ENCODE results near the gene PPP3CA.

- TF ChIP-seq, protein P1, sequence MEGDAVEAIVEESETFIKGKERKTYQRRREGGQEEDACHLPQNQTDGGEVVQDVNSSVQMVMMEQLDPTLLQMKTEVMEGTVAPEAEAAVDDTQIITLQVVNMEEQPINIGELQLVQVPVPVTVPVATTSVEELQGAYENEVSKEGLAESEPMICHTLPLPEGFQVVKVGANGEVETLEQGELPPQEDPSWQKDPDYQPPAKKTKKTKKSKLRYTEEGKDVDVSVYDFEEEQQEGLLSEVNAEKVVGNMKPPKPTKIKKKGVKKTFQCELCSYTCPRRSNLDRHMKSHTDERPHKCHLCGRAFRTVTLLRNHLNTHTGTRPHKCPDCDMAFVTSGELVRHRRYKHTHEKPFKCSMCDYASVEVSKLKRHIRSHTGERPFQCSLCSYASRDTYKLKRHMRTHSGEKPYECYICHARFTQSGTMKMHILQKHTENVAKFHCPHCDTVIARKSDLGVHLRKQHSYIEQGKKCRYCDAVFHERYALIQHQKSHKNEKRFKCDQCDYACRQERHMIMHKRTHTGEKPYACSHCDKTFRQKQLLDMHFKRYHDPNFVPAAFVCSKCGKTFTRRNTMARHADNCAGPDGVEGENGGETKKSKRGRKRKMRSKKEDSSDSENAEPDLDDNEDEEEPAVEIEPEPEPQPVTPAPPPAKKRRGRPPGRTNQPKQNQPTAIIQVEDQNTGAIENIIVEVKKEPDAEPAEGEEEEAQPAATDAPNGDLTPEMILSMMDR (IDR thresholded peaks at IDR 0.05) = no peak
- TF ChIP-seq POLR2A (IDR thresholded peaks at IDR 0.05) = no peak
These were observed 69.7 kb downstream of the PPP3CA start for GRCh38 chr4:101277671-101278070.

All from tibial nerve (tissue), 3 donors.